Neural cell (in vitro differentiated cells): ENCODE data around the gene PXK.

Experiments used
- EP300 ChIP-seq: fragments of 450-650 bp; conservative IDR thresholded peaks from 2 replicates; pipeline ENCODE4 v1.6.1; 2014; ENCODE audit warnings: antibody characterized with exemption, mild to moderate bottlenecking, moderate library complexity; ENCODE audit not compliant: poor library complexity, severe bottlenecking
- EZH2 ChIP-seq: fragments of 200-600, 300-800 bp; shearing (Covaris generic), sonication (generic); IDR thresholded peaks from 2 replicates; pipeline ENCODE4 v1.6.1; 2014; ENCODE audit warnings: antibody characterized with exemption, low read length, borderline replicate concordance, mild to moderate bottlenecking; ENCODE audit not compliant: insufficient read depth, poor library complexity, severe bottlenecking
- MXI1 ChIP-seq: fragments of 450-650 bp; conservative IDR thresholded peaks from 2 replicates; pipeline ENCODE4 v1.6.1; 2014; ENCODE audit warnings: antibody characterized with exemption, mild to moderate bottlenecking; ENCODE audit not compliant: poor library complexity, severe bottlenecking
- POLR2AphosphoS5 ChIP-seq: IDR thresholded peaks from 2 replicates; pipeline ENCODE4 v1.6.1; 2012
- RAD21 ChIP-seq: fragments of 450-650 bp; conservative IDR thresholded peaks from 2 replicates; pipeline ENCODE4 v1.6.1; 2014; ENCODE audit warnings: antibody characterized with exemption, mild to moderate bottlenecking, moderate library complexity
- SMC3 ChIP-seq: fragments of 450-650 bp; conservative IDR thresholded peaks from 2 replicates; pipeline ENCODE4 v1.6.1; 2014; ENCODE audit warnings: antibody characterized with exemption, mild to moderate bottlenecking, moderate library complexity; ENCODE audit not compliant: poor library complexity
- TAF1 ChIP-seq: IDR thresholded peaks from 2 replicates; pipeline ENCODE4 v1.6.1; 2012; ENCODE audit warnings: low read depth
- TF ChIP-seq, protein P1 (sequence below): fragments of 450-650 bp; IDR thresholded peaks from 2 replicates; pipeline ENCODE4 v1.5.1; 2014; ENCODE audit warnings: antibody characterized with exemption, mild to moderate bottlenecking, moderate library complexity; ENCODE audit not compliant: poor library complexity, severe bottlenecking
- TF ChIP-seq, protein P2 (sequence below): IDR thresholded peaks from 2 replicates; pipeline ENCODE4 v1.6.1; 2012; ENCODE audit warnings: borderline replicate concordance

DNA sequence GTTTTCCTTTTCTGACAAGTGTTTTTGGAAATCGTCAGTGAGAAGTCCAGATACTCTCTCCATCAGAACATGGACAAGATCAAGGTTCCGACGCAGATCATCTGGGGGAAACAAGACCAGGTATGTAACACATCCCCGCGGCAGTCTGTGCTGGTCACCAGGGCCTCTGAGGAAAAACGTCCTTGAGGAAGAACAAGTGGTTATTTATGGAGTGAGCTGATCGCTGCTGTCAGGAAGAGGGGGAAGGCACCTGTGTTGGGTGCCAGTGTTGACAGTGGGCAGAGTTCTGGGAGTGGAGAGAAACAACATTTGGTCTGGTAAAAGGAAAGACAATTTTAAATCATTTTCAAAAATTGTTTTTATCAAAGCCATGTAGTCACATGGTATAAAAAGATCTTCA lies 47.4 kb upstream of the PXK start:
- TF ChIP-seq, protein P1, sequence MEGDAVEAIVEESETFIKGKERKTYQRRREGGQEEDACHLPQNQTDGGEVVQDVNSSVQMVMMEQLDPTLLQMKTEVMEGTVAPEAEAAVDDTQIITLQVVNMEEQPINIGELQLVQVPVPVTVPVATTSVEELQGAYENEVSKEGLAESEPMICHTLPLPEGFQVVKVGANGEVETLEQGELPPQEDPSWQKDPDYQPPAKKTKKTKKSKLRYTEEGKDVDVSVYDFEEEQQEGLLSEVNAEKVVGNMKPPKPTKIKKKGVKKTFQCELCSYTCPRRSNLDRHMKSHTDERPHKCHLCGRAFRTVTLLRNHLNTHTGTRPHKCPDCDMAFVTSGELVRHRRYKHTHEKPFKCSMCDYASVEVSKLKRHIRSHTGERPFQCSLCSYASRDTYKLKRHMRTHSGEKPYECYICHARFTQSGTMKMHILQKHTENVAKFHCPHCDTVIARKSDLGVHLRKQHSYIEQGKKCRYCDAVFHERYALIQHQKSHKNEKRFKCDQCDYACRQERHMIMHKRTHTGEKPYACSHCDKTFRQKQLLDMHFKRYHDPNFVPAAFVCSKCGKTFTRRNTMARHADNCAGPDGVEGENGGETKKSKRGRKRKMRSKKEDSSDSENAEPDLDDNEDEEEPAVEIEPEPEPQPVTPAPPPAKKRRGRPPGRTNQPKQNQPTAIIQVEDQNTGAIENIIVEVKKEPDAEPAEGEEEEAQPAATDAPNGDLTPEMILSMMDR: no peak
- TF ChIP-seq EZH2 (no peak), POLR2AphosphoS5 (no peak), MXI1 (no peak), TAF1 (no peak), EP300 (no peak), RAD21 (no peak), SMC3 (no peak)
- TF ChIP-seq, protein P2, sequence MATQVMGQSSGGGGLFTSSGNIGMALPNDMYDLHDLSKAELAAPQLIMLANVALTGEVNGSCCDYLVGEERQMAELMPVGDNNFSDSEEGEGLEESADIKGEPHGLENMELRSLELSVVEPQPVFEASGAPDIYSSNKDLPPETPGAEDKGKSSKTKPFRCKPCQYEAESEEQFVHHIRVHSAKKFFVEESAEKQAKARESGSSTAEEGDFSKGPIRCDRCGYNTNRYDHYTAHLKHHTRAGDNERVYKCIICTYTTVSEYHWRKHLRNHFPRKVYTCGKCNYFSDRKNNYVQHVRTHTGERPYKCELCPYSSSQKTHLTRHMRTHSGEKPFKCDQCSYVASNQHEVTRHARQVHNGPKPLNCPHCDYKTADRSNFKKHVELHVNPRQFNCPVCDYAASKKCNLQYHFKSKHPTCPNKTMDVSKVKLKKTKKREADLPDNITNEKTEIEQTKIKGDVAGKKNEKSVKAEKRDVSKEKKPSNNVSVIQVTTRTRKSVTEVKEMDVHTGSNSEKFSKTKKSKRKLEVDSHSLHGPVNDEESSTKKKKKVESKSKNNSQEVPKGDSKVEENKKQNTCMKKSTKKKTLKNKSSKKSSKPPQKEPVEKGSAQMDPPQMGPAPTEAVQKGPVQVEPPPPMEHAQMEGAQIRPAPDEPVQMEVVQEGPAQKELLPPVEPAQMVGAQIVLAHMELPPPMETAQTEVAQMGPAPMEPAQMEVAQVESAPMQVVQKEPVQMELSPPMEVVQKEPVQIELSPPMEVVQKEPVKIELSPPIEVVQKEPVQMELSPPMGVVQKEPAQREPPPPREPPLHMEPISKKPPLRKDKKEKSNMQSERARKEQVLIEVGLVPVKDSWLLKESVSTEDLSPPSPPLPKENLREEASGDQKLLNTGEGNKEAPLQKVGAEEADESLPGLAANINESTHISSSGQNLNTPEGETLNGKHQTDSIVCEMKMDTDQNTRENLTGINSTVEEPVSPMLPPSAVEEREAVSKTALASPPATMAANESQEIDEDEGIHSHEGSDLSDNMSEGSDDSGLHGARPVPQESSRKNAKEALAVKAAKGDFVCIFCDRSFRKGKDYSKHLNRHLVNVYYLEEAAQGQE: no peak
